Endothelial cell of umbilical vein (primary cell): ENCODE data around the gene NOL8. TPM values are rescaled to one million over a fixed set of nuclear protein-coding genes. Genes with fewer than 3 reads are reported as not detected.

ENCODE experiments used
- Bru-seq: library from RNA; stranded (reverse); fragments of 400-500 nt; gene quantifications from one replicate; lab custom pipeline; 2021; lab: Mats Ljungman, UMichigan
- BruChase-seq, 2 experiments: library from RNA; stranded (reverse); fragments of 400-500 nt; gene quantifications; one replicate each; lab custom pipeline; 2021; lab: Mats Ljungman, UMichigan
- BruUV-seq: library from RNA; stranded (reverse); fragments of 400-500 nt; replicated peaks from 2 replicates; lab custom pipeline; 2021; lab: Mats Ljungman, UMichigan
- CTCF ChIA-PET: fragments of 300-600, 350-600 bp; sonication (Branson Sonifier 250); formaldehyde crosslinking; loops from one replicate; lab custom pipeline; 2021; ENCODE audit warnings: antibody characterized with exemption, inconsistent platforms; lab: Charles Lee
- POLR2A ChIA-PET: fragments of 300-600, 350-600 bp; sonication (Branson Sonifier 250); formaldehyde crosslinking; loops from one replicate; lab custom pipeline; 2021; ENCODE audit warnings: antibody characterized with exemption, inconsistent platforms; lab: Charles Lee
- DNase-seq: peaks from one replicate; pipeline ENCODE4 v3.0.0-alpha.2; 2011; ENCODE audit warnings: low read depth, low spot score
- FAIRE-seq: peaks from 2 replicates; lab custom pipeline; 2011; peaks lifted over from hg19 to GRCh38; lab: Jason Lieb, UNC
- H2AFZ ChIP-seq: 2 replicates; pipeline ENCODE4 v1.6.0; 2012; ENCODE audit warnings: low read depth, low read length, control low read depth, inconsistent platforms
- H3K27ac ChIP-seq: 2 replicates; pipeline ENCODE4 v1.5.1; 2011; ENCODE audit warnings: low read depth, mild to moderate bottlenecking, control low read depth, low read length, moderate library complexity; ENCODE audit not compliant: insufficient read depth
- H3K27me3 ChIP-seq, 2 experiments: 2 replicates each; pipeline versions ENCODE4 v1.6.0 to v1.6.1; 2011; ENCODE audit warnings: low read length in 2 of 2, mixed read lengths in 1 of 2; ENCODE audit not compliant: control insufficient read depth in 2 of 2, insufficient read depth in 2 of 2
- H3K36me3 ChIP-seq, 2 experiments: 2 replicates in 1 of 2; 3 replicates in 1 of 2; pipeline ENCODE4 v1.5.1; 2011; ENCODE audit warnings: low read length in 2 of 2, mild to moderate bottlenecking in 1 of 2, moderate library complexity in 1 of 2; ENCODE audit not compliant: control insufficient read depth in 2 of 2, insufficient read depth in 2 of 2; ENCODE audit errors: extremely low read depth in 1 of 2
- H3K4me1 ChIP-seq: 3 replicates; pipeline ENCODE4 v1.5.1; 2011; ENCODE audit warnings: mild to moderate bottlenecking, low read length; ENCODE audit not compliant: control insufficient read depth, insufficient read depth; ENCODE audit errors: extremely low read depth
- H3K4me2 ChIP-seq: 2 replicates; pipeline ENCODE4 v1.6.1; 2011; ENCODE audit warnings: low read length, control low read depth, mixed read lengths; ENCODE audit not compliant: insufficient read depth
- H3K4me3 ChIP-seq, 3 experiments: fragments of 200-600 bp in 1 of 3; sonication (generic), shearing (Covaris generic) in 1 of 3; replicated peaks in 1 of 3; 2 replicates each; pipeline ENCODE4 v1.5.1; 2011 to 2016; ENCODE audit warnings: control low read depth in 3 of 3, low read length in 3 of 3, mild to moderate bottlenecking in 2 of 3, inconsistent platforms in 1 of 3, low read depth in 1 of 3, moderate library complexity in 1 of 3; ENCODE audit not compliant: insufficient read depth in 1 of 3
- H3K79me2 ChIP-seq: 2 replicates; pipeline ENCODE4 v1.6.0; 2012; ENCODE audit warnings: low read length, inconsistent platforms; ENCODE audit not compliant: control insufficient read depth, insufficient read depth
- H3K9ac ChIP-seq: replicated peaks from 2 replicates; pipeline ENCODE3; 2011; ENCODE audit warnings: low read length, control low read depth; ENCODE audit not compliant: insufficient read depth; ENCODE audit errors: extremely low read depth
- H3K9me1 ChIP-seq: replicated peaks from 3 replicates; pipeline ENCODE4 v1.6.0; 2011; ENCODE audit warnings: mild to moderate bottlenecking, low read length; ENCODE audit not compliant: control insufficient read depth, insufficient read depth; ENCODE audit errors: extremely low read depth
- H3K9me3 ChIP-seq: replicated peaks from 2 replicates; pipeline ENCODE4 v1.5.1; 2012; ENCODE audit warnings: low read length, inconsistent platforms; ENCODE audit not compliant: control insufficient read depth, insufficient read depth
- H4K20me1 ChIP-seq: replicated peaks from 2 replicates; pipeline ENCODE3; 2011; ENCODE audit warnings: mild to moderate bottlenecking, low read length; ENCODE audit not compliant: control insufficient read depth, insufficient read depth; ENCODE audit errors: extremely low read depth
- CTCF ChIP-seq, 2 donors: IDR thresholded peaks; 1 replicate in 1 of 2; 2 replicates in 1 of 2; pipeline ENCODE4 v1.5.1; 2011; ENCODE audit warnings: low read length in 2 of 2, mild to moderate bottlenecking in 2 of 2, moderate library complexity in 2 of 2, control low read depth in 1 of 2, inconsistent platforms in 1 of 2, low read depth in 1 of 2; ENCODE audit not compliant: insufficient read depth in 1 of 2; ENCODE audit errors: extremely low read depth in 1 of 2
- EZH2 ChIP-seq: IDR thresholded peaks from 2 replicates; pipeline ENCODE4 v1.6.1; 2012; ENCODE audit warnings: borderline replicate concordance, low read depth, mild to moderate bottlenecking, moderate library complexity, low read length, inconsistent platforms; ENCODE audit not compliant: severe bottlenecking
- FOS ChIP-seq: IDR thresholded peaks from 2 replicates; pipeline ENCODE4 v1.6.1; 2011; ENCODE audit warnings: mild to moderate bottlenecking, low read length, moderate library complexity, borderline replicate concordance; ENCODE audit not compliant: insufficient read depth
- GATA2 ChIP-seq: IDR thresholded peaks from 2 replicates; pipeline ENCODE4 v1.7.0; 2011; ENCODE audit warnings: low read depth, mild to moderate bottlenecking, moderate library complexity, mixed read lengths, low read length; ENCODE audit not compliant: insufficient read length, insufficient read depth
- JUN ChIP-seq: IDR thresholded peaks from 2 replicates; pipeline ENCODE4 v1.6.1; 2011; ENCODE audit warnings: borderline replicate concordance, low read depth; ENCODE audit not compliant: insufficient read length, insufficient read depth
- MAX ChIP-seq: IDR thresholded peaks from 2 replicates; pipeline ENCODE4 v1.6.1; 2011; ENCODE audit not compliant: insufficient read depth, insufficient read length
- MYC ChIP-seq: IDR thresholded peaks from one replicate; pipeline ENCODE4 v1.6.1; 2011; ENCODE audit warnings: mild to moderate bottlenecking, low read depth, low read length
- POLR2A ChIP-seq: IDR thresholded peaks from 2 replicates; pipeline ENCODE4 v1.6.1; 2012; ENCODE audit warnings: low read depth, mild to moderate bottlenecking, control low read depth, low read length
- POLR2AphosphoS5 ChIP-seq: IDR thresholded peaks from 2 replicates; pipeline ENCODE4 v1.6.1; 2012; ENCODE audit warnings: low read depth, mild to moderate bottlenecking, control low read depth, low read length, moderate library complexity; ENCODE audit not compliant: insufficient read depth
- dilution Hi-C: fragments of 300-500 bp; cut with MboI; formaldehyde crosslinking; loops from one replicate; pipeline ENCODE4 v1.15.0; 2019; ENCODE audit warnings: low sequenced_read_pairs; ENCODE audit not compliant: extremely low pct_ligation_motif_present
- intact Hi-C: fragments of 100-400 bp; cut with micrococcal nuclease; formaldehyde crosslinking; loops from one replicate; pipeline ENCODE4 v1.10.0; 2022
- long read RNA-seq: library from polyadenylated mRNA; stranded (forward); transcript quantifications from one replicate; pipeline ENCODE4 v2.0.0, GENCODE V29; 2021
- polyA minus RNA-seq, 3 experiments: library from RNA; depleted of rRNA, polyadenylated mRNA; stranded (reverse); fragments of >200 nt; gene quantifications; 1 replicate in 1 of 3; 2 replicates in 2 of 3; pipeline ENCODE4 v1.2.3, GENCODE V29; 2011
- polyA plus RNA-seq, 4 experiments: library from polyadenylated mRNA; depleted of rRNA in 3 of 4; stranded (reverse) in 3 of 4; unstranded in 1 of 4; fragments of >200 nt; gene quantifications; 2 replicates each; pipeline versions ENCODE4 v1.2.1 to v1.2.3, GENCODE V29; 2011 to 2012; ENCODE audit warnings: missing spikeins in 1 of 4
- total RNA-seq: library from RNA; stranded (reverse); gene quantifications from 2 replicates; pipeline ENCODE4 v1.2.3, GENCODE V29; 2021

NOL8 gene
- total RNA-seq (36.1 and 41.6 TPM in 2 replicates), polyA plus RNA-seq (5.1 and 5.6 TPM in 2 replicates), polyA minus RNA-seq (25.4 and 27.6 TPM in 2 replicates), Bru-seq, nascent RNA (percentile 84 among the genes with signal in this experiment), BruChase-seq, experiment 1, labeled RNA remaining after a 6-hour chase (percentile 88 among the genes with signal in this experiment), BruChase-seq, experiment 2, labeled RNA remaining after a 2-hour chase (percentile 88 among the genes with signal in this experiment)
- 8.6 and 9.1 TPM in 2 replicates for polyA plus RNA-seq (2011; cell fraction: cytosol; rRNA removed)
- polyA plus RNA-seq (2011; cell fraction: nucleus; rRNA removed), result 36.4 and 53.0 TPM in 2 replicates
- 27.1 and 39.0 TPM in 2 replicates for polyA plus RNA-seq (2012)
- polyA minus RNA-seq (2011; cell fraction: cytosol; rRNA and poly(A)+ RNA removed), result 26.7 TPM
- 35.3 and 54.0 TPM in 2 replicates for polyA minus RNA-seq (2011; cell fraction: nucleus; rRNA and poly(A)+ RNA removed)
- long read RNA-seq, full-length matches to known transcripts, result 39 of 72 reads
- long read RNA-seq, partial matches to known transcripts, result 4 of 72 reads
- long read RNA-seq, other reads (novel, unspliced or antisense), result 29 of 72 reads

- H3K27me3 ChIP-seq, result no peaks in the 10 kb centered on the region
- TF ChIP-seq POLR2AphosphoS5 (peak; percentile 88), EZH2 (no peak), FOS (no peak), MYC (peak; percentile 94), CTCF (IDR thresholded peaks at IDR 0.05; ENCODE audit: extremely low read depth in 1 of 2, insufficient read depth in 1 of 2, low read depth in 1 of 2, low read length in 2 of 2) (no peak), MAX (peak; percentile 90), GATA2 (no peak), POLR2A (peak; percentile 85), JUN (no peak)
- H3K36me3 ChIP-seq, result peaks cover 2 to 12% of the 10 kb centered on the region in 2 experiments
- BruUV-seq, result no TSS peak
- H3K4me2 ChIP-seq, result peak within 1 kb of the TSS; percentile 77
- no peaks in the 10 kb centered on the region for H3K9me3 ChIP-seq
- no peaks in the 10 kb centered on the region for H4K20me1 ChIP-seq
- peaks cover 13% of the 10 kb centered on the region for H3K4me1 ChIP-seq
- H3K27ac ChIP-seq, result peak within 1 kb of the TSS; percentile 89
- DNase-seq, result peak; percentile 93
- ChIA-PET POLR2A (interaction anchor here (0.5 to 1.0 kb wide), 2 partner anchors 210 to 344 kb away, joined by 3 read pairs; partner anchors contain the start of genes IPPK and SPTLC1), CTCF (interaction anchor here (0.6 to 3.2 kb wide), 7 partner anchors 8 to 465 kb away, joined by 3 to 20 read pairs (median 5); no protein-coding TSS in a partner anchor)
- intact Hi-C loops (loop anchor here (1.0 to 10.0 kb wide), 5 partner anchors 32 to 467 kb away; partner anchors contain the start of genes BICD2, IARS1 and IPPK), dilution Hi-C loops (no loop called here)
- H3K9ac ChIP-seq, result peak within 1 kb of the TSS; percentile 95
- H3K79me2 ChIP-seq, result peaks cover 13% of the 10 kb centered on the region
- peak within 1 kb of the TSS; percentile 41 for H2AFZ ChIP-seq
- peak within 1 kb of the TSS; percentile 32 to 91 (median 67) for H3K4me3 ChIP-seq
- peak; percentile 84 for FAIRE-seq
- no peaks in the 10 kb centered on the region for H3K9me1 ChIP-seq
Measured at GRCh38 chr9:92325269-92325990, at the start of gene NOL8, which contains the start of gene CENPP. NOL8 (minus strand) TSS chr9:92325350; CDS start chr9:92324161, 1,189 bp downstream. CENPP (plus strand) TSS chr9:92325953.
